ENCODE data around the gene CAMTA1.
"Not testable (repeated sequence)": the region's sequence is repeated elsewhere in the genome, so short reads cannot be mapped to it uniquely, and the experiment has no call there.

CAMTA1 gene

GRCh38 chr1:7692005-7692404, 906.8 kb downstream of the CAMTA1 start:
- DNase-seq (ENCODE audit: low spot score) = no peak
- no peak overlapping the region for H3K4me3 ChIP-seq (ENCODE audit: severe bottlenecking)
- H3K4me1 ChIP-seq (ENCODE audit: insufficient read depth, poor library complexity, severe bottlenecking) = no peaks in the 10 kb centered on the region
- no peaks in the 10 kb centered on the region for H3K9me3 ChIP-seq (ENCODE audit: severe bottlenecking)
- H3K27ac ChIP-seq (ENCODE audit: poor library complexity, severe bottlenecking) = no peak overlapping the region
- ATAC-seq (ENCODE audit: low read depth) = no peak
- no peak for TF ChIP-seq CTCF (IDR thresholded peaks at IDR 0.05; ENCODE audit: poor library complexity, severe bottlenecking)
- no peaks in the 10 kb centered on the region for H3K36me3 ChIP-seq (ENCODE audit: low read depth)
- no peaks in the 10 kb centered on the region for H3K27me3 ChIP-seq (ENCODE audit: insufficient read depth, poor library complexity, severe bottlenecking)

GRCh38 chr1:7693037-7693436, 907.8 kb downstream of the CAMTA1 start:
- not testable (repeated sequence) for H3K27me3 ChIP-seq (ENCODE audit: insufficient read depth, poor library complexity, severe bottlenecking); H3K4me1 ChIP-seq (ENCODE audit: insufficient read depth, poor library complexity, severe bottlenecking); ATAC-seq (ENCODE audit: low read depth)

GRCh38 chr1:7693662-7694061, 908.4 kb downstream of the CAMTA1 start:
- TF ChIP-seq CTCF (IDR thresholded peaks at IDR 0.05; ENCODE audit: poor library complexity, severe bottlenecking) = no peak
- Histone ChIP-seq H3K27ac (ENCODE audit: poor library complexity, severe bottlenecking) (no peak overlapping the region), H3K27me3 (ENCODE audit: insufficient read depth, poor library complexity, severe bottlenecking) (no peaks in the 10 kb centered on the region)

More at GRCh38 chr1:7693037-7693436, 907.8 kb downstream of the CAMTA1 start:
- not testable (repeated sequence) for H3K4me3 ChIP-seq (ENCODE audit: severe bottlenecking); H3K9me3 ChIP-seq (ENCODE audit: severe bottlenecking); DNase-seq (ENCODE audit: low spot score); H3K36me3 ChIP-seq (ENCODE audit: low read depth); H3K27ac ChIP-seq (ENCODE audit: poor library complexity, severe bottlenecking)

GRCh38 chr1:7694600-7695496, 909.6 kb downstream of the CAMTA1 start:
- H3K36me3 ChIP-seq (ENCODE audit: low read depth) = no peaks in the 10 kb centered on the region
- TF ChIP-seq CTCF (IDR thresholded peaks at IDR 0.05; ENCODE audit: poor library complexity, severe bottlenecking) = no peak
- no peaks in the 10 kb centered on the region for H3K27me3 ChIP-seq (ENCODE audit: insufficient read depth, poor library complexity, severe bottlenecking)
- ATAC-seq (ENCODE audit: low read depth) (no peak), DNase-seq (ENCODE audit: low spot score) (no peak)
- H3K9me3 ChIP-seq (ENCODE audit: severe bottlenecking) = no peaks in the 10 kb centered on the region
- no peak overlapping the region for H3K4me3 ChIP-seq (ENCODE audit: severe bottlenecking)
- H3K27ac ChIP-seq (ENCODE audit: poor library complexity, severe bottlenecking) = no peak overlapping the region
- H3K4me1 ChIP-seq (ENCODE audit: insufficient read depth, poor library complexity, severe bottlenecking) = no peaks in the 10 kb centered on the region

More at GRCh38 chr1:7693662-7694061, 908.4 kb downstream of the CAMTA1 start:
- ATAC-seq (ENCODE audit: low read depth) (no peak), DNase-seq (ENCODE audit: low spot score) (no peak)
- Histone ChIP-seq H3K9me3 (ENCODE audit: severe bottlenecking) (no peaks in the 10 kb centered on the region), H3K36me3 (ENCODE audit: low read depth) (no peaks in the 10 kb centered on the region), H3K4me1 (ENCODE audit: insufficient read depth, poor library complexity, severe bottlenecking) (no peaks in the 10 kb centered on the region), H3K4me3 (ENCODE audit: severe bottlenecking) (no peak overlapping the region)

GRCh38 chr1:7695497-7696117, 910.4 kb downstream of the CAMTA1 start:
- Histone ChIP-seq H3K4me3 (ENCODE audit: severe bottlenecking) (no peak overlapping the region), H3K36me3 (ENCODE audit: low read depth) (no peaks in the 10 kb centered on the region), H3K9me3 (ENCODE audit: severe bottlenecking) (no peaks in the 10 kb centered on the region), H3K4me1 (ENCODE audit: insufficient read depth, poor library complexity, severe bottlenecking) (no peaks in the 10 kb centered on the region), H3K27me3 (ENCODE audit: insufficient read depth, poor library complexity, severe bottlenecking) (no peaks in the 10 kb centered on the region), H3K27ac (ENCODE audit: poor library complexity, severe bottlenecking) (no peak overlapping the region)
- ATAC-seq (ENCODE audit: low read depth) (no peak), DNase-seq (ENCODE audit: low spot score) (no peak)
- no peak for TF ChIP-seq CTCF (IDR thresholded peaks at IDR 0.05; ENCODE audit: poor library complexity, severe bottlenecking)

All from RWPE2 (cell line).